Melanocyte of skin (primary cell): ENCODE measurements around the gene UROS. TPM values are rescaled to one million over a fixed set of nuclear protein-coding genes. Genes with fewer than 3 reads are reported as not detected.

Experiments used
- small RNA-seq, 2 donors: library from RNA; depleted of rRNA; stranded (forward); fragments of <200 nt; gene quantifications; one replicate each; pipeline ENCODE3, GENCODE V24; 2012
- total RNA-seq, 2 donors: library from RNA; depleted of rRNA; stranded (reverse); fragments of >200 nt; gene quantifications; 2 replicates each; pipeline ENCODE4 v1.2.3, GENCODE V29; 2012

Gene UROS
- total RNA-seq, result 10 to 100 TPM; 91.9 to 94.6 TPM

GRCh38 chr10:125822878-125823662 is at the start of gene UROS, which contains the start of gene BCCIP:
UROS (minus strand) TSS chr10:125823258; CDS start chr10:125816499, 6,759 bp downstream.
BCCIP (plus strand) TSS chr10:125823546; CDS start chr10:125823558, 12 bp downstream.

DNA sequence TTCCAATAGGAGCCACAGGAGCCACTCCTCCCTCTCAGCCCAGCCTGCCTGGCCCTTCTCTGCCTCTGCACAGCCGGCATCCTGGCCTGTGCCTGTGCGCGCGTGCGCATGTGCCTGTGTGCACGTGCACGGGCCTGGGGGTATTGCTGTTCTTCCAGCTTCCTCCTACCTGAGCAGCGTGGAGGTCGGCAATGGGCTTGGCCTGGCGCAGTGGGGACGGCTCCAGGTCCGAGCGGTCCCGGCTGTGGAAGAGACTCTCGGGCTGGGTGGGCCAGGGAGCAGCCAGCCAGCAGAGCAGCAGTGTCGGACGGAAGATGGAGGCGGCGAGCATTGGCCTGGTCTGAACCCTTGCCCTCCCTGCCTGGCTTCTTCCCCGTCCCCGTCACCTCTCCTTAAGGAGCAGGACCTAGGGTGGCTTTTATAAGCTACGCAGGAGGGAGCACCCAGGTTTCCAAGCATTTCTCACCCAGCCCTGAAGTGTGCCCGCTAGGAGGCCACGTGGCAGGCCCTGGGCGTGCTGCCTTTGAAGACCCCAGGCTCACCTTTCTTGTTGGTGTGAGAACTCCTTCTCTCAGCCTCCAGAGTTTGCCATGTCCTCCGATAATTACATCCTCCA is 47.5 kb downstream of the UROS start, which contains the start of gene MMP21:
MMP21 (minus strand) TSS at position 331 of the 616 bp plus-strand sequence; CDS start at position 331, 0 bp downstream.

Small RNAs within 50 kb of the gene (small RNA-seq; reads per million reads assigned to genes)
- 0.47 to 1.1 reads per million in 2 donors for gene MIR4484
- 0 reads per million in 2 donors for gene RF00017

Other genes starting within 250 kb of the UROS start
- not detected for gene TEX36, start 140.1 kb downstream of the UROS start, total RNA-seq
- gene EDRF1, start 103.5 kb downstream of the UROS start, total RNA-seq, result 10 to 100 TPM; 20.3 to 27.0 TPM
- gene MMP21, start 47.4 kb downstream of the UROS start, total RNA-seq, result under 1 TPM in 1 of 2 donors, not detected in 1; under 0.01 TPM
- gene BCCIP, start 288 bp upstream of the UROS start, total RNA-seq, result 10 to 100 TPM; 28.2 to 50.3 TPM
- 10 to 100 TPM; 33.0 to 51.0 TPM for gene DHX32, start 58.0 kb upstream of the UROS start, total RNA-seq
- gene FANK1, start 73.3 kb upstream of the UROS start, total RNA-seq, result 1 to 10 TPM in 1 of 2 donors, under 1 TPM in 1; 0.67 to 1.4 TPM